Activated CD8-positive, alpha-beta memory T cell treated with anti-CD3 and anti-CD28 coated beads, Interleukin-2, amount 50 U/mL, for 1 hour (primary cell): ENCODE data around the gene CD226.
"Not testable (repeated sequence)": the region's sequence is repeated elsewhere in the genome, so short reads cannot be mapped to it uniquely, and the experiment has no call there.

ENCODE experiments used
- DNase-seq: peaks from one replicate; pipeline ENCODE4 v3.0.0-alpha.2; 2020; ENCODE audit errors: extremely low read depth

Gene CD226

DNA sequence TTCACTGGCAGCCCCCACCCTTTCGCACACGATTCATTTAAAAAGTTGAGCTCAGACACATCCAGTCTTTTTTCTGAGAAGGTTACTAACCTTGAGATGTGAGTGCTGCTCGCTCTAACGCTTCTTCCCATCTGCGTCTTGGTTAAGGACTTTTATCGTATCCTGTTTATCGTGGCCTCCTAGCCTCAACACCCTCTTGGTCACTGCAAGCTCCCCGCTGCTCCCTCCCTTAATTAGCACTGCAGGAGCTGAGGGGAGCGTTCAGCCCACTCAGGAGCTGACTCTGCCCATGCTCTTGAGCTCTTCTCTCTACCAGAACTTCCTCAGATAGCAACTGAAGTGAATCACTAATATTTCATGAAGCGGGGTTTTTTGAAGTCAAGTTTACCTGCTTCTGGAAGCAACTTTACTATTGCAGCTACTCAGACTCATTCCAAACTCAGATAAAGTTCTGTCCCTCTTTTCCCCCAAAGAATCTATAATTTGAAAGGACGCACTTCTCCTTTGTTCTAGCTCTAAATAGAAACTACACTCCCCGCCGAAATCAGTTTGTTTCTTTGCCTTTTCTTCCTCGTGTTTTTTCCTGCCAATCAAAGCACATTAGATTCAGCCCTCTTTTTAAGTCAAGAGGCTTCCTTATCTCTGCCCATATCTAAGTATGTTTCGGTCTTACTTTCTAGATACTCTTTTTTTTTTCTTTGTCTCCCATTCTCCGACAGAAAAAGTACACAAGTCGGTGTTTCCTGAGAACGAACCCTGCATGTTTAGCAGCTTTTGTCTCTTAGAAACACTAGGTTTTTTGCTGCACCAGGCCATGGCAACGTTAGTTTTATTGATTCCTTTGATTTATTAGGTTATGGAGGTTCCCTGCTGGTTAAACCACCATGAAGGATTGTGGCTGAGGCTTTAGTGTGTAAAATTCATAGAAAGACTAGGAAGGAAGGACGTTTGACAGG, 9.3 kb upstream of the CD226 start:
- no peak for DNase-seq

DNA sequence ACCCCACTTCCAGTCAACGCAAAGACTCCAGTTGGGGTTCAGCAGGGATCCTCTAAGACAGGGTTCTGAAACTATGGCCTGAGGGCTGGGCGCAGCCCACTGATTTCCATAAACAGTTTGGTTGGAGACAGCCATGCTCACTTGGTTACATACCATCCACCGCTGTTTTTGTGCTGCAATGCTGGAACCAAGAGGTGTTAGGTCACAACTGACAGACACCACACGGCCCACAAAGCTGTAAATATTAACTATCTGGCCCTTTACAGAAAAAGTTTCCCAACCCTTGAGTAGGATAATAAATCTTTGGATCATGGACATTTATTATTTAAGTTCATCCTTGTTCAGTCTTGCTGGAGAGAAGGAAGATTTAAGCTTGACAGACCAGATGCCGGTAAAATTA, 8.4 kb upstream of the CD226 start:
- no peak for DNase-seq

DNA sequence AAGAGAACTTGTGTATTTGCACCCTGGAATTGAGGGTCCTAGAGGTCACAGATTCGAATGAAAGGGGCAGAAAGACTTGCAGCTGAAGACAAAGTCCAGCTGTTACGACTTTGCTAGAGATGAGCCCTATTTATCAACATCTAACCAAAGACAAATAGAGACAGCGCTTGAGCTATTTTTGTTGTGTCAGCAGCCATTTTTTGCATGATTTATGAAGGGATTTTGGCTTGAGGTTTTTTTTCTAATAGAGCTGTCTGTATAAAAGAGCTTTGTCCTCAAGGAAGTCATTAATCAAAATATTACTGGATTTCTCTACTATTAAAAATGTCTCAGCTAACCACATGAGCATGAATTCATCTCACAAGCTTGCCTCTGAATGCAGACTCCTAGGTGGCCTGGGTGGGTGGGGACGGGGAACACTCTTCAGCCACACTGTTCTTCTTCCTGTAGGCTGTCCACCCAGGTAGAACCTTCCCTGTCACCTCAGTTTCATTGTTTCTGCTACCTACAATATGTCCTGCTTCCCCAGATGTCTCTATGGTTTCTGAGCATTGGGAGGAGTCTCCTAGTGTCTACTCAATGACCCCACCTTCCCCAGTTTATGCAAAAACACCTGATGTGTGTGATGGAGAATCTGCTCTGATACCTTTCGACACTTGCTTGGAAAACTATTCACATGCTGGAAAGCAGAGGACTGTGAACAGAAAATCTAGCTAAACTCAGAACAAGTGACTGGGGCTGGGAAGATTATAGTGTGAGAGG, 7.2 kb upstream of the CD226 start:
- no peak for DNase-seq

DNA sequence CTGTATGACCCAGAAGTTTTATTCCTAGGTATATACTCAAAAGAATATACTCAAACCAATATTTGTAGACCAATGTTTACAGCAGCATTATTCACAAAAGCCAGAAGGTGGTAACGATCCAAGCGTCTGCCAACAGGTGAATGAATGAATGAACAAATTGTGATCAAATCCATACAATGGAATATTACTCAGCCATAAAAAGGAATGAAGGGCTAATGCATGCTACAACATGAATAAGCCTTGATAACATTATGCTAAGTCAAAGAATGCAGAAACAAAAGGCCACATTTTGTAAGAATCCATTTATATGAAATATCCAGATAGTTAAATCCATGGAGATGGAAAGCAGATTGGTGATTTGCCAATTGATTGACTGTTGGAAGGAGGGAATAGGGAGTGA, 5.5 kb upstream of the CD226 start:
- DNase-seq = no peak

DNA sequence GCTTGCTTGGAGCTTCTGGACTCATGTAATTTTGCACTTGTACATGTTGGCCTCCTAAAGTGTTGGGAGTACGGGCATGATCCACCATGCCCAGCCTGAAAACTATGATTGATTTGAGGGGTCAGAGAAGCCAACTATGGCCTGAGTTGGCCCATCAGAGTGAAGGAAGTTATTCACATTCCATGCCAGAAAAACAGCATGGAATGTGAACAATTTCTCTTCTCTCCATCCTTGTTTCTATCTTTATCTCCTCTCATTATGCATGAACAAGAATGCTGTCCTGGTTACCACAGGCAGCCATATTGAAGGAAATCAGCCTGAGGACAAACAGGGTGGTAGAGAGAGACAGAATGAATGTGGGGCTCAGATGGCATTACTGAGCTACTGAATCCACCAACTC, 3.5 kb upstream of the CD226 start:
- no peak for DNase-seq

DNA sequence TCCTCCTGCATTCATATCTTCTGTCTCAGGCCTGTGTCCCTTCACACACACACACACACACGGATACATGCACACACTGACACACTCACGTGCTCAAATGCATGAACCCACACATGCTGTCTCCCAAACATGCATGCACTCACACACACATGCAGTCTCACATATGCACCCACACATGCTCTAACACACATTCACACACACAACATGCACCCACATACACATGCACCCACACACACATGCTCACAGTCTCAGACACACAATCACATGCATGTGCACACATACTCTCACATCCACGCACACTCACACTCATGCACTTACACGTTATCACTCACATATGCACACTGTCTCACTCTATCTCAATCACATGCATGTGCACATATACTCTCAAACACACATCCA, 1.9 kb upstream of the CD226 start:
- no peak for DNase-seq

DNA sequence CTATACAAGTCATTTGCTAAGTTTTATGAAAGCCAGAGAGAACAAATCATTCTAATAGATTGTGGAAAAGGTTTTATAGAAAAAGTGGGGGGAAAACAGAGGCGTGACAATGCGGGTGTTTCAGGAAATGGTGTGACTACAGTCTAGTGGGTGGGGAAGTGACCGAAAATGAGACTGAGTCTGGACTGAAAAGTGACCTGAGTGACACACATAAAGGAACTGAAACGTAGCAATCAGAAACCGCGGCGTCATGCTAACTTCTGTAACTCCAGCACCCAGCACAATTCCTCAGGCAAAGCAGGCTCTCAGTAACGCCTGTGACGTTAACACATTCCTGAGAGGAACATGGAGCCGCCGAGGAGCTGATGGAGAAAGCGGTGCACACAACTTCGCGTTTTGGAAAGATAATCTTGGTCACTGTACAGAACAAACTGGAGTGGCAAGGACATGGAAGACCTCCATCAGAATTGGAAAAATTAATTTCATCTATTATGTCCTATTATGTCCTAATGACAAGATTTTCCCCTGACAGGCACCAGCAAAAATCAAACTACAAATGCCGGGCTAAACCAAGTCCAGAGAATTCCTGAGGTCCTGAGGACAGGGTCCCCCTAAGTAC, 1.4 kb upstream of the CD226 start:
- no peak for DNase-seq

DNA sequence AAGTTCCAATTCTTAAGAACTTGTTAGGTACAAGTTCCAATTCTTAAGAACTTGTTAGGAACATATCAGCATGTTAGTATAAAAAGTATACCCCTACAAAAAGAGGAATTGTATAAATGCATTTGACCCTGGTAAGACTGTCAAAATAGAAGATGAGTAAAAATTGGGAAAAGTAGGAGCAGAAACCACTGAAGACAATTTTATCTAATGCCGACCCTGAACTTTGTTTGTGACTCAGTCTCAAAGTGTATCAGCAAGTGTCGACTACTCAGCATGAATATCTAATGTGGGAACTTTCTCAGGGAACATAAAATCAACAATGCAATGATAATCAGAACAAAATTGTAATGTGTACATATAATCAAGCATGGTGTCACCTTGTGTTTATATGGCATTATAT, 583 bp upstream of the CD226 start:
- no peak for DNase-seq

DNA sequence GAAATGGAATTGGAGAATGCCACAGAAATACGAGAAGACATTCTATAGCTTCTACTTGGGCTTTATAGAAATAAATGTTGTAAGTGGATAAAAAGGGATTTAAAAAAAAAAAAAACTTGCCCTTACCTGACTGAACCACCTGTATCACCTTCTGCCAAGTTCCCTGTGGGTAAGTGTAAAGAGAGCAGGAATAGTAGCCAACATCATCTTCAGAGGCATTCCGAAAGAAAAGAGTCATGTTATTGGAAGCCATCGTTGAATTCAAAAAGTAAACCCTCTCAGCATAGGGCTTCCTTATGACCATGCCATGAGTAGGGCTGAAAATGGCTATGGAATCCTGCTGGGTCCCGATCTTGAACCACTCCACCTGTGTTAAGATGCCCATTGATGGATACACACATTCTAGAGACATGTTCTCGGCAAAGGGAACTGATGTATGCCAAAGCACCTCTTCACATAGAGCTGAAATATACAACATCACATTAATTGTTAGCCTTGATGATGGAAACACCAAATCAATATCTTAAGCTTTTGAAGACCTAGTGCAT, 991 bp downstream of the CD226 start:
- no peak for DNase-seq

DNA sequence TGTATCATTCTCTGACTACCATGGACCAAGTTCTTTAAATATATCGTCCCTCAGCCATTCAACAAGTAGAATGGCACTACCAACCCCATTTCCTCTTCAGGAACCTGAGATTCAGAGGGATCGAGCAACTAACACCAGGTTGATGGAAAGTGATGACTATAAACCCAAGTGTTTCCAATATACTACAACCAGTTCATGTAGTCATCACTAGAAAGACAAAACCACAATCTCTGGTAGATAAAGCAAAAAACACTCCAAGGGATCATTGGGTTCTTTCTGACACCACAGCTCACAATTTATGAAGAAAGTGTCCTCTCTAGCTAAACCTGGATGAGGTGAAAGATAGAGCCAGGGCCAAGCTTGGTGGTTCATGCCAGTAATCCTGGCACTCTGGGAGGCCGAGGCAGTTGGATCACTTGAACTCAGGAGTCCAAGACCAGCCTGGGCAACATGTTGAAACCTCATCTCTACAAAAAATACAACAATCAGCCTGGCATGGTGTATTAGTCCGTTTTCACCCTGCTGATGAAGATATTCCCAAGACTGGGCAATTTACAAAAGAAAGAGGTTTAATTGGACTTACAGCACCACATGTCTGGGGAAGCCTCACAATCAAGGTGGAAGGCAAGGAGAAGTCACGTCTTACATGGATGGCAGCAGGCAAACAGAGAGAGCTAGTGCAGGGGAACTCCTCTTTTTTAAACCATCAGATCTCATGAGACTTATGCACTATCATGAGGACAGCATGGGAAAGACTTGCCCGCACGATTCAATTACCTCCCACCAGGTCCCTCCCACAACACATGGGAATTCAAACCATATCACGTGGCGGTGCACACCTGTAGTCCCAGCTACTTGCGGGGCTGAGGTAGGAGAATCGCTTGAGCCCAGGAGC, 2.2 kb downstream of the CD226 start:
- no peak for DNase-seq

DNA sequence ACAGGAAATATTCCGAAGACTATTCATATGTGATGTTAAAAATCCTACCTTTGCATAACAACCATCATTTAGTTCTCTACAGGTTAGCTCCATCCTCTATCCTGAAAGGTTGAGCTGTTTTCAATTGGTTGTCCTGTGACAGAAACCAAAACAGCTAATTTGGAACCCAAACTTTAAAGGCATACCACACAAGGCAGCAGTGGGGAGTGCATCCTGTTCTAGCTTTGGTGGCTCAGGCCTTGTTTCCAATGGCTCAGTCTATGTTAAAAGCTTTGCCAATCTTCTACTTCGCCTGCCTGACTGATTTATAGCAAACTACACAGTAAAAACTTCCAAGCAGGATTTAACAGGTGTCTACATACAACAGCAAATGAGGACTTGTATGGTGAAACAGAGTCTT, 3.2 kb downstream of the CD226 start:
- DNase-seq = no peak

DNA sequence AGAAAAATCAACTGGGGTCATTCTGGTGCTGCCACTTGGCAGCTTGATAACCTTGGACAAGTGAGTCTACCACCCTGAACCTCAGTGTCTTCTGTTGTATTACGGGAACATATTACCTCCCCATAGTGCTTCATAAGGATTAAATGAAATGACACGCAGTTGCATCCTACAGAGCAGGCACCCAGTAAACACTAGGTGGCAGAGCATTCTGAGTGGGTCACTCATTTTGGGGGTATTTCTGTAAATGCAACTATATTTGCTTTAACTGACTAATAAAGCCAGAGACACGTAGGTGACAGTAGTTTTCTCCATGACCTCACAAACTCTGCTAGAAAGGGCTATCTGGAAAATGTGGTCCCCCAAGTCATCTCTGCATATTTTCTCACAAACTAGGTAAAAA, 4.7 kb downstream of the CD226 start:
- DNase-seq = no peak

DNA sequence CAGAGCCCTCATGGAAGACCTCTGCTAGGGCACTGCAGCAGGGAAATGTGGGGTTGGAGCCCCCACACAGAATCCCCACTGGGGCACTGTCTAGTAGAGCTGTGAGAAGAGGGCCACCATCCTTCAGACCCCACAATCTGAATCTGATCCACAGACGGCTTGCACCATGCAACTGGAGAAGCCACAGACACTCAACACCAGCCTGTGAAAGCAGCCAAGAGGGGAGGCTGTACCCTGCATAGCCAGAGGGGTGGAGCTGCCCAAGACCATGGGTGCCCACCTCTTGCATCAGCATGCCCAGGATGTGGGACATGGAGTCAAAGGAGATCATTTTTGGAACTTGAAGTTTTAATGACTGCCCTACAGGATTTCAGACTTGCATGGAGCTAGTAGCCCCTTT, 6.5 kb downstream of the CD226 start:
- DNase-seq = no peak

DNA sequence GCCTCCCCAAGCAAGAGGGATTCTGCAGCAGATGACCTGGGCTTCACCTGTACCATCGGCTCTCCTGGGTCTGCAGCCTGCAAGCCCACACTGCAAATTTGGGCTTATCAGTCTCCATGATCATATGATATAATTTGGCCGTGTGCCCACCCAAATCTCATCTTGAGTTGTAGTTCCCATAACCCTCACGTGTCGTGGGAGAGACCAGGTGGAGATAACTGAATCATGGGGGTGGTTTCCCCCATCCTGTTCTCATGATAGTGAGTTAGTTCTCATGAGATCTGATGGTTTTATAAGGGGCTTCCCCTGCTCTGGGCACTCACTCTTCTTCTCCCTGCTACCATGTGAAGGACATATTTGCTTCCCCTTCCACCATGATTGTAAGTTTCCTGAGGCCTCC, 7.9 kb downstream of the CD226 start:
- DNase-seq = not testable (repeated sequence)

DNA sequence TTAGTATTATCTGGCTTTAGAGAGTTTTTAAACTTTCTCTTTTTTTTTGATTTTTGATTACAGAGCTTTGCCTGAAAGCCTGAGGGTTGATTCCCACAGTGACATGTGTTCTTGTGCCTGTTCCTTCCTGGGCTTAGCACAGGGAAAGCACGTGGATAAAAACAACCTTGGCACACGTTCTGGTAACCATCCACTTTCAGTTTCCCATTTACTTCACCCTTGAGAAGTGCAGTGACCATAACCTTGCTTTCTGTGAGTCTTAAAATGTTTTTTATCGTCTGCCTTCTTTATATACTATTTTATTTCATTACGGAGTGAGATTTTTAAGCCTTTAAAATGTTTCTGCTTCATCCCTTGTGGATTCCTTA, 11.5 kb downstream of the CD226 start:
- DNase-seq = no peak

DNA sequence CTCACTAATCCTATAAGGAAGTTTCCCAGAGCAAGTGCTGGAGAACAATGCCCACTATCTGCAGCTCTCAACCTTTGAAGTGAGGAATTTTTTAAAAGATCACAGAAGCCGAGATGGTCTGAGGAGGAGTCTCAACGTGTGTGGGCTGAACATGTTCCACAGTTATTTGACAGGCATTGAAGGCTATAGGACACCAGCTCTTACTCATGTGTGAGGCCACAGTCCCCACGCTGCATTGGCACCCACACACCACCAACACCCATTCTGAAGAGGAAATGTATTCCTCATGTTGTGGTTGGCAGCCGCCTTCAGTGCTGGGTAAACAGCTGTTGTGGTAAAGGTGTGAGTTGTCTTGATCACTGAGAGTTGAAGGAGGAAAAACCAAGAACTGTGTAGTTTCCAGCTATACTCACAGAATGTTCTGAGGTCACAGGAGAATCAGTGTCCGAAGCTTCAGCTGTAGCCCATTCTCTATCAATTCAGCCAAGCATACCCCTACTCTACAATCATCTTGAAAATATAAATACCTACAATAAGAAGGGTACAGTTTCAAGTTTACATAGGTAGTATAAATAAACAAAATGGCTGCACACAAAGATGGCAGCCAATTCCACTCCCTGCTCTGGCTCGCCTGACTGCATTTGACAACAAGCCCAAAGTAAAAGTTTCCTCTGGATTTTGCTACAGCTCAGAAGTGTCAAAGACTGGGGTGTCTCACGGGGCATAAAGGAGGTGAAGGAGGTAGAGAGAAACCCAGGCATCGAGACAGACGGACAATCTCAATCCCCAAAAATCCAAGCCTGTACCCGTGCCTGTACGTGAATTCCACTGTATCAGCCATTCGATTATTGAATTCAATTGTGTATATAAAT, 12.1 kb downstream of the CD226 start:
- DNase-seq = peak; percentile 73

DNA sequence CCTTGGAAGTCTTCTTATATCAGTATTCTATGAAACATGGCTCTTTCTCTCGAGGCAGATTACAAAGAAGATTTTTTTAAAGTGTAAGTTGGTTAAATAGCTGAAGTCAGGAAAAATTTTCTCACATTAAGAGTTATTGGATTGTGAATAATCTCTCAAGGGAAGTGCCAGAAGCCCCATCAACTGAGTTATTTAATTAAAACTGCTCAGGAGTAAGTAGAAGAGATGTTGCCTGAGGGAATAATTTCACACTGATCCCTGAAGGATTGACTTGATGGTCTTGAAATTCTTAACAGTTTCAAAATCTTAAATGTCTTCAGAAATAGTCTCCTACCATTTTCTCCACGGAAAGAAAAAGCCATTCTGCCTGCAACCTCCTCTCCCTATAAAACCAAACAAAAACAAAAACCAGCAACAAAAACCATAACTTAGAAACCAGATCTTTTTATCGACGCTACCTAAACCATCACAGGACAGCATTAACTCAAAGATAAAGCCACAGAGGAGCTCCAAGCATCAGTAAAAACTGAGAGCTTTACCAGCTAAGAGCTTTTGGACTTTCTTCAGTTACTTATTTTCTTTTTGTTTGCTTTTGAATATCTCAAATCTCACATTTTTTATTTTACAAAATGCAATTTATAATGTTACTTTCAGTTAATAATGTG, 12.9 kb downstream of the CD226 start:
- DNase-seq = no peak

DNA sequence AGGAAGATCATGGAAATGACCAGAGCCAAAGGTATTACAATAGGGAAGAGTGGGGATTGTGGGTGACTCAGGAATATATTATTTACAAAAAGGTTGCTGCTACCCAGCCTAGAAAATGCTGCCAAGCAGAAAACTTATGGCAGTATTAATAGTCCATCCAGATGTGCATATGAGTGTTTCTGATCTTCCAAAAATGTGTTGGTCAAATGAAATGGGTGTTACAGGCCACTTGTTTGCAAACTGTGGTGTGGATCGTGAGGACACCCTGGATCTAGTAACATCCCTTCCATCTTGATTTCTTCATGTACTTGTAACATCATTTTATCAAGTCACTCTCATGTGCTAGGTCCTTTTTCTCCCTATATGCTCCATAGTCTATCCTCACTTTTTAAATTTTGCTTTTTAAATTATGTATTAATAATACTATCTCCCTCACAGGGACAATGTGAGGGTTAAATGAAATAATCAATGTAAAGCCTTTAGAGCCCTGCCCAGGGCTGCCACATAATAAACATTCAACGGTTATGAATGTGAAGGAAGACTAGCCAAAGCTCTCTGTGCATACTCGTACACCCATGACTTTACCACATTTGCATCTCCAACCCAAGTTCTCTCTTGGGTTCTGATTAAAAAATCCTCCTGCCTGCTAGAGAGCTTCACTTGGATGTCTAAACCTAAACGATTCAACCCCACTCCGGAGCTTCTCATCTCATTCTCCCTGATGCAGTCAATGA, 18.5 kb downstream of the CD226 start:
- DNase-seq = no peak

DNA sequence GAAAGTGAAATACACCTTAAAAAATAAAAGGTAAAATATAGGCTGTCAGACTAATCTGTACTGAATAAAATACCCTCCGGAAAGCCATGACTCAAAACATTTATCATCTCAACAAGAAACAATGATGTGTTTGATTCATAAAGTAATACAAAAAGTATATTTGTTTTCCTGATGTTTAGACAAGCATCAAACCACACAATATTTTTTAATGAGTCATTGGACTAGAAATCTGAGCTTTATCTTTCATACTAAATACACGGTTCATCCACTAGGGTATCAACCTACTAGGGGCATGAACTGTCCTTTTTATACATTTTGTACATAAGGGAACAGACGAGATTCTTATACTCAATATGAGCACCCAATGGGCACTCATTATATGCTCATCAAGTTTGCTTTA, 31.3 kb downstream of the CD226 start:
- no peak for DNase-seq
